SK-N-SH treated with all-trans-retinoic acid at 6 μM for 48 hours (cell line): ENCODE results near the gene GPR173.

ENCODE experiments used
- ATAC-seq: fragments of 200-7000 bp; cut with Tn5 transposase; 3 replicates; pipeline ENCODE4 v1.9.1; 2020; ENCODE audit warnings: mild to moderate bottlenecking, moderate library complexity
- ARNTL ChIP-seq: fragments of 450-650 bp; formaldehyde crosslinking; IDR thresholded peaks from 2 replicates; pipeline ENCODE4 v1.5.0; 2020; ENCODE audit warnings: low read depth, mild to moderate bottlenecking, moderate library complexity, borderline replicate concordance
- BACH2 ChIP-seq: fragments of 250-450 bp; sonication (Bioruptor Pico); IDR thresholded peaks from 2 replicates; pipeline ENCODE4 v1.9.0; 2021; ENCODE audit warnings: mild to moderate bottlenecking, borderline replicate concordance
- CREB5 ChIP-seq: fragments of 250-450 bp; sonication (Bioruptor Pico); IDR thresholded peaks from 2 replicates; pipeline ENCODE4 v1.5.1; 2020; ENCODE audit warnings: low read depth, mild to moderate bottlenecking, moderate library complexity
- CSDC2 ChIP-seq: fragments of 250-450 bp; sonication (Bioruptor Pico); IDR thresholded peaks from 2 replicates; pipeline ENCODE4 v1.5.0; 2020; ENCODE audit warnings: mild to moderate bottlenecking, moderate library complexity
- ESRRG ChIP-seq: fragments of 250-450 bp; sonication (Bioruptor Pico); IDR thresholded peaks from 2 replicates; pipeline ENCODE4 v1.6.1; 2021; ENCODE audit warnings: mild to moderate bottlenecking
- GLIS3 ChIP-seq: fragments of 250-450 bp; sonication (Bioruptor Pico); IDR thresholded peaks from 2 replicates; pipeline ENCODE4 v1.5.0; 2020; ENCODE audit warnings: mild to moderate bottlenecking, moderate library complexity
- ISL1 ChIP-seq: fragments of 250-450 bp; sonication (Bioruptor Pico); IDR thresholded peaks from 2 replicates; pipeline ENCODE4 v2.1.2; 2022; ENCODE audit warnings: mild to moderate bottlenecking, moderate library complexity
- OSR1 ChIP-seq: fragments of 250-450 bp; sonication (Bioruptor Pico); IDR thresholded peaks from 2 replicates; pipeline ENCODE4 v1.8.0; 2022; ENCODE audit warnings: moderate library complexity, mild to moderate bottlenecking, inconsistent platforms
- PATZ1 ChIP-seq: fragments of 250-450 bp; sonication (Bioruptor Pico); IDR thresholded peaks from 2 replicates; pipeline ENCODE4 v1.8.0; 2020; ENCODE audit warnings: mild to moderate bottlenecking, moderate library complexity, borderline replicate concordance
- POU6F1 ChIP-seq: fragments of 250-450 bp; sonication (Bioruptor Pico); IDR thresholded peaks from 2 replicates; pipeline ENCODE4 v1.8.0; 2021; ENCODE audit warnings: low read depth, mild to moderate bottlenecking, moderate library complexity, borderline replicate concordance
- PPARA ChIP-seq: fragments of 250-450 bp; sonication (Bioruptor Pico); IDR thresholded peaks from 2 replicates; pipeline ENCODE4 v1.5.0; 2020; ENCODE audit warnings: mild to moderate bottlenecking, borderline replicate concordance
- RARB ChIP-seq: fragments of 250-450 bp; sonication (Bioruptor Pico); IDR thresholded peaks from 2 replicates; pipeline ENCODE4 v1.8.0; 2021; ENCODE audit warnings: mild to moderate bottlenecking, moderate library complexity
- SNAI2 ChIP-seq: fragments of 250-450 bp; sonication (Bioruptor Pico); IDR thresholded peaks from 2 replicates; pipeline ENCODE4 v1.5.0; 2020; ENCODE audit warnings: mild to moderate bottlenecking, moderate library complexity
- TCF4 ChIP-seq: fragments of 250-450 bp; sonication (Bioruptor Pico); IDR thresholded peaks from 2 replicates; pipeline ENCODE4 v1.8.0; 2021; ENCODE audit warnings: mild to moderate bottlenecking, moderate library complexity, borderline replicate concordance
- TOX ChIP-seq: fragments of 250-450 bp; sonication (Bioruptor Pico); IDR thresholded peaks from 2 replicates; pipeline ENCODE4 v1.8.0; 2021; ENCODE audit warnings: mild to moderate bottlenecking, moderate library complexity, borderline replicate concordance
- TSHZ2 ChIP-seq: fragments of 250-450 bp; sonication (Bioruptor Pico); IDR thresholded peaks from 2 replicates; pipeline ENCODE4 v1.5.0; 2020; ENCODE audit warnings: mild to moderate bottlenecking, moderate library complexity
- ZC3H10 ChIP-seq: fragments of 250-450 bp; sonication (Bioruptor Pico); IDR thresholded peaks from 2 replicates; pipeline ENCODE4 v1.5.1; 2021; ENCODE audit warnings: mild to moderate bottlenecking, moderate library complexity
- ZFP3 ChIP-seq: fragments of 250-450 bp; sonication (Bioruptor Pico); IDR thresholded peaks from 2 replicates; pipeline ENCODE4 v1.5.0; 2020; ENCODE audit warnings: mild to moderate bottlenecking, moderate library complexity
- ZFP30 ChIP-seq: fragments of 450-650 bp; formaldehyde crosslinking; IDR thresholded peaks from 2 replicates; pipeline ENCODE4 v1.5.0; 2022; ENCODE audit warnings: mild to moderate bottlenecking, moderate library complexity
- ZNF565 ChIP-seq: fragments of 450-650 bp; formaldehyde crosslinking; conservative IDR thresholded peaks from 2 replicates; pipeline ENCODE4 v1.5.0; 2020; ENCODE audit warnings: low read depth, mild to moderate bottlenecking, moderate library complexity
- ZNF70 ChIP-seq: fragments of 450-650 bp; formaldehyde crosslinking; IDR thresholded peaks from 2 replicates; pipeline ENCODE4 v1.5.0; 2020; ENCODE audit warnings: mild to moderate bottlenecking, moderate library complexity
- ZNF8 ChIP-seq: fragments of 450-650 bp; formaldehyde crosslinking; IDR thresholded peaks from 2 replicates; pipeline ENCODE4 v1.5.0; 2020; ENCODE audit warnings: mild to moderate bottlenecking, moderate library complexity

Gene GPR173

GRCh38 chrX:53005327-53005726, 43.3 kb upstream of the GPR173 start:
- no peak for TF ChIP-seq ESRRG (CRISPR knock-in tag)
- TF ChIP-seq PATZ1 (CRISPR knock-in tag) = no peak
- TF ChIP-seq ZFP30 = no peak
- no peak for TF ChIP-seq ZNF70 (CRISPR knock-in tag)
- no peak for TF ChIP-seq ZNF565 (CRISPR knock-in tag)
- no peak for TF ChIP-seq ZNF8 (CRISPR knock-in tag)
- no peak for TF ChIP-seq TCF4 (CRISPR knock-in tag)
- no peak for TF ChIP-seq SNAI2
- no peak for TF ChIP-seq ZC3H10
- no peak for TF ChIP-seq BACH2
- TF ChIP-seq PPARA (CRISPR knock-in tag) = no peak
- TF ChIP-seq CREB5 (CRISPR knock-in tag) = no peak
- no peak for TF ChIP-seq ZFP3 (CRISPR knock-in tag)
- no peak for TF ChIP-seq RARB
- ATAC-seq = no peak

GRCh38 chrX:53009032-53009431, 39.6 kb upstream of the GPR173 start:
- no peak for ATAC-seq
- TF ChIP-seq ZNF565 (CRISPR knock-in tag) = no peak
- peak; percentile 85 for TF ChIP-seq ZFP30

- TF ChIP-seq ISL1 (CRISPR knock-in tag) = no peak
- no peak for TF ChIP-seq TSHZ2 (CRISPR knock-in tag)
- TF ChIP-seq CSDC2 (CRISPR knock-in tag) = no peak
- TF ChIP-seq TCF4 (CRISPR knock-in tag) = no peak
- TF ChIP-seq RARB = no peak
- TF ChIP-seq ESRRG (CRISPR knock-in tag) = no peak
- TF ChIP-seq ZNF8 (CRISPR knock-in tag) = no peak
- TF ChIP-seq ZNF70 (CRISPR knock-in tag) = no peak
- TF ChIP-seq ZFP3 (CRISPR knock-in tag) = no peak
- TF ChIP-seq OSR1 = no peak
- no peak for TF ChIP-seq PPARA (CRISPR knock-in tag)
- no peak for TF ChIP-seq ZNF565 (CRISPR knock-in tag)
- TF ChIP-seq BACH2 = no peak
- no peak for TF ChIP-seq PATZ1 (CRISPR knock-in tag)
- no peak for ATAC-seq
These were observed 35.3 kb upstream of the GPR173 start for GRCh38 chrX:53013291-53013690.

- no peak for ATAC-seq
- TF ChIP-seq TCF4 (CRISPR knock-in tag) (no peak), PPARA (CRISPR knock-in tag) (no peak), CSDC2 (CRISPR knock-in tag) (no peak), BACH2 (no peak), ARNTL (CRISPR knock-in tag) (no peak), ESRRG (CRISPR knock-in tag) (no peak)
These were observed 30.0 kb upstream of the GPR173 start for GRCh38 chrX:53018627-53019026.

- no peak for ATAC-seq
- no peak for TF ChIP-seq ZNF565 (CRISPR knock-in tag)
- no peak for TF ChIP-seq SNAI2
- no peak for TF ChIP-seq GLIS3 (CRISPR knock-in tag)
- TF ChIP-seq ZNF8 (CRISPR knock-in tag) = no peak
- TF ChIP-seq PATZ1 (CRISPR knock-in tag) = no peak
- no peak for TF ChIP-seq ZC3H10
- TF ChIP-seq ZFP3 (CRISPR knock-in tag) = no peak
- TF ChIP-seq TCF4 (CRISPR knock-in tag) = no peak
- no peak for TF ChIP-seq TOX
- TF ChIP-seq ISL1 (CRISPR knock-in tag) = no peak
- TF ChIP-seq PPARA (CRISPR knock-in tag) = no peak
- no peak for TF ChIP-seq ZFP30
- TF ChIP-seq ZNF70 (CRISPR knock-in tag) = no peak
- no peak for TF ChIP-seq POU6F1 (CRISPR knock-in tag)
These were observed 26.2 kb upstream of the GPR173 start for GRCh38 chrX:53022381-53022780.
